Lung microvascular endothelial cell (primary cell): ENCODE measurements around the gene SOX13. TPM values are rescaled to one million over a fixed set of nuclear protein-coding genes. Genes with fewer than 3 reads are reported as not detected.

Experiments used
- DNase-seq, 2 donors: peaks; one replicate each; pipeline versions ENCODE4 v3.0.0 to v3.0.0-alpha.2; 2010; ENCODE audit warnings: low read depth in 2 of 2
- total RNA-seq: library from RNA; depleted of rRNA; stranded (reverse); fragments of >200 nt; gene quantifications from 2 replicates; pipeline ENCODE4 v1.2.1, GENCODE V29; 2014

SOX13 gene
- total RNA-seq, 1 donor from 2014 or later = 6.7 TPM

DNA sequence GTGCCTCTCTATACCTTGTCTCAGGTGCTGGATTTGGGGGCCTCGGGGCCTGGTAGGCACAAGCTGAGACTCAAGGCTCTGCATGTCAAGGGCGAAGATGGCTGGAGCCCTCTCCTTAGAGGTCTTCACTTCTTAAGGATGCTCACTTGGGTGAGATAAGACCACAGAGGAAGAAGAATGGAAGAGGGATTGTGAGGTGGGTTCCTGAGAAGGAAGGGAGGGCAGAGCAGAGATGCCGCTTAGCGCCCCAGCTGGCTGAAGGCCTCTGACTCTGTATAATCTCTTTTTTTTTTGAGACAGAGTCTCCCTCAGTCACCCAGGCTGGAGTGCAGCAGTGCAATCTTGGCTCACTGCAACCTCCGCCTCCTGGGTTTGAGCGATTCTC lies 32.2 kb downstream of the SOX13 start:
- DNase-seq = no peak

DNA sequence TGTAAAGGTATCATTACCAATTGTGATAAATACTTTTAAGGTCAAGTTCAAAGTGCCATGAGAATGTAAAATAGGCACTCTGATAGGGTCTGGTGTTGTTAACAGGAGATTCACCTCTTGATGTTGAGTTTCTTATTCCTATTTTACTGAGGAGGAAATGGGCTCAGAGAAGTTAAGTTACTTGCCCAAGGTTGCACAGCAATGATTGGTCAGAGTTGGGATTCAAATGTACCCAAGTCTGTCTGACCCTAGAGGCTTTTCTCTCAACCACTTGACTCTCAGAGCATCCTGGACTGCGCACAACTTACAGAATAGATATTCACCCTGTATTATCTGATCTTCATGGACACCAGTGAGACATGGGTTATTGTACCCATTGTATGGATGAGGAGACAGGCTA lies 33.9 kb downstream of the SOX13 start:
- DNase-seq = no peak

DNA sequence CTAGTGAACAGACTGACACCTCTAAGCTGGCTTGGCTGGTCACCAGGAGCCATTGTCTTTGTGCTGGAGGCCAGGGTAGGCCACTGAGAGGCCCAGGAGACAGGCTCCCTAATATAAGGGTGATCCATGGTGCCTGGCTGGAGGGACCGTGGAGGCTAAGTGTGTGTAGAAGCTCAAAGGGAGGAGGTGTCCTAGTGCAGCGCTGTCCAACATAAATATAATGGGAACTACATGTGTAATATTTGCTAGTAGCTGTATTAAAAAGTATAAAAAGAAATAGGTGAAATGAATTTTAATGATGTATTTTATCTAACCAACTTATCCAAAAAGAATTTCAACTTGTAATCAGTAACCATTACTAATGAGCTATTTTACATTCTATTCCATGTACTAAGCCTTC lies 35.0 kb downstream of the SOX13 start:
- no peak for DNase-seq

DNA sequence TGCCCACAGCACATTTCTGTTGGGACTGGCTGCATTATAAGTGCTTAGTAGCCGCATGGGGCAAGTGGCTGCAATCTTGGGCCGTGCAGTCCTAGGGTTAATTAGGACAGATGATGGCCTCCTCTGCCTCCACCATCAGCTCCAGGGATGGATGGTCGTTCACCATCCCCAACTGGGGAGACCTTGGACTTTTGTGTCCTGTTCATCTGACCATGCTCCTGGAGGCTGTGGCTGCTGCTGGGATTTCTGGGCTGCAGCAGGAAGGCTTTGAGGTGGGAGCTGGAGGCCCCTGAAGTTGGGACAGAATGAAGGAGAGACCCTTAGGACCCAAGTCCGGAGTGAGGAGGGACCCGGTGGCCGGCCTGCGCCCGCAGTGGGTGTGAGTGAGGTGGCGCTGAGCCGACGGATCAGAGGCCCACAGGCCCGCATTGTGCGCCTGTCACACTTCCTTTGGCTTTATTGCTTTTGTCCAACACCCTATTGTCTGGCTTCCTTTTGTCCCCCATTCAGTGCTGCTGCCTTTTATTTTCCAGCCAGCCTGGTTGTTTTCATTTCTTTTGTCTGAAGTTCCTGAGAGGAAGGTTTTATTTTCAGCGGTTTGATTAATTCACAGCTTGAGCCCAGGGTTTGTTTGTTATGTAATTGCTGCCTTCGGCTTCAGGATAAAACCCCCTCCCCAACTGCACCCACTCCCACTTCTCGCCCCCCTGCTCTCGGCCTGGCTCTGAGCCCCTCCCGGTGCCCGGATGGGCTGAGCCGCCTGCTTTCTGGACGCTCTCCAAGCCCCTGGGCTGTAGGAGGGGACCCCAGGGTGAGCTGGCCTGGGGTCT lies 35.6 kb downstream of the SOX13 start:
- DNase-seq = peak; percentile 61 to 93

DNA sequence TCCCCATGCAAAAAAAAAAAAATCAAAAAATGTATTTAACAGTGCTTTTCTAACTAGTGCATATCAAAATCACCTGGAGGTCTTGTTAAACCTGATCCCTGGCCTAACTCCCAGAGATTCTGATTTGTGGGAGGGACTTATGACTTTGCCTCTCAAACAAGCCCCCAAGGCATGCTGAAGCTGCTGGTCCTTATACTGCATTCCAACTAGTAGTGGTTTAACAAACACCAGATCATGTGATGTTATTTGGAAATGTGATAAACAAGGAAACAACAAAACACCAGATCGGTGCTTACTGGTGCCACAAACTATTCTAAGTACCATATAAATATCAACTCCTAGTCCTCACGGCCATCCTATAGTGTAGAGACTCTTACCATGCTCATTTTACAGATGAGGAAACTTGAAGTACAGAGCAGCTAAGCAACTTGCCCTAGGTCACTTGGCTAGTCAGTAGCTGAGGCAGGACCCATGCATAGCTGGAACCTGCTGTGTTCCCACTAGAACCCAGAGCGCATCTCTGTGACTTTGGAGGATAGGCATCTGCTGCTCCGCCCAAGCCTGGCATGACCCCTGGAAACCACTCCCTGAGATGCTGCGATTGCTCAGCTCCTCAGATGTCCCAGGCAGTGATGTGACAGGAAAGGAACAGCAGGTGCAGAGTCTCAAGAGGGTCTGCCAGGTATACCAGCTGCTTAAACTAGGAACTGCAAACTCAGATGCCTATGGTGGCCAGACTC lies 38.1 kb downstream of the SOX13 start:
- no peak for DNase-seq

DNA sequence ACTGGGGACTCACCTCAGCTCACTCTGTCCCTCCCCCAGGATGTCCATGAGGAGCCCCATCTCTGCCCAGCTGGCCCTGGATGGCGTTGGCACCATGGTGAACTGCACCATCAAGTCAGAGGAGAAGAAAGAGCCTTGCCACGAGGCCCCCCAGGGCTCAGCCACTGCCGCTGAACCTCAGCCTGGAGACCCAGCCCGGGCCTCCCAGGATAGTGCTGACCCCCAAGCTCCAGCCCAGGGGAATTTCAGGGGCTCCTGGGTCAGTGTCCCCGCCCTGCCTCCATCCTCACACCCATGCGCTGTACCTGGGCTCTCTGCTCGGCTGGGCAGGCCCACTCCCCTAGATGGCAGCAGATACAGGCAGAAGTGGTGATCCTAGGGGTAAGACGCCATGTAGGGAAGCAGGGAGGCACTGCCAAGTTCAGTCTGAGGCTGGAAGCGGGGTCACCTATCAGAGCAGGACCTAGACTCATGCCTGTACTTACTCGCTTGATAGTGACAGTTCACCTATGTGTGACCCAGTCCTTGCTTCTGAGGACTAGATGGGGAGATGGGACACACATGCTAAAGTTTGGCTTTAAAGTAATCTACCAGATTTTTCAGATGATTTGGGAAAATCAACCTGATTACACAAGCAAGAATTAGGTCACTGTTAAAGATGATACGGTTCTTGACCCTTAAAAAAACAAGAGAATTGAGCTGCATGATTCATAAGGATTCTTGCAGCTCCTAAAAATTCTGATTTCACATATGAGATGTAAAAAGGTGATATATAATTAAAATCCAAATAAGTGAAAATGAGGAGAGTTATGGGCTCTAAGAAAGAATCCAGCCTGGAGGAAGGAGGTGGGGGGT lies 40.2 kb downstream of the SOX13 start:
- no peak for DNase-seq

DNA sequence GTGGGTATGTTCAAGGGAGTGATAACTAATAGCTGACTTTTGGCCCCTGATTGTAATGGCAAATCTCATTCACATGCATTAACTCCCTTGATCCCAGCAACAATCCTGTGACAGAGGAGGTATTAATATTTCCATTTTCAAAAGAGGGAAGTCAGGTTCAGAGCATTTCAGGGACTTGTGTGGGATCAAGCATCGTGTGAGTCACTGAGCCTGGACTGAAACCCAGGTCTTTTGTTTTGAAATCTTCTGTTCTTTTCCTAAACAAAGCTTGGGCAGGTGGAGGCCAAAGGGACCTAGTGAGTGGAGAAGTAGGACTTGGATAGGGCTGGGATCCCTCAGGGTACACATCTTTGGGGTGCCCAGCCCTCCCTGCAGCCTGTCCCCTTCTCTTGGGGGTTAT lies 41.0 kb downstream of the SOX13 start:
- peak; percentile 26 to 52 for DNase-seq

DNA sequence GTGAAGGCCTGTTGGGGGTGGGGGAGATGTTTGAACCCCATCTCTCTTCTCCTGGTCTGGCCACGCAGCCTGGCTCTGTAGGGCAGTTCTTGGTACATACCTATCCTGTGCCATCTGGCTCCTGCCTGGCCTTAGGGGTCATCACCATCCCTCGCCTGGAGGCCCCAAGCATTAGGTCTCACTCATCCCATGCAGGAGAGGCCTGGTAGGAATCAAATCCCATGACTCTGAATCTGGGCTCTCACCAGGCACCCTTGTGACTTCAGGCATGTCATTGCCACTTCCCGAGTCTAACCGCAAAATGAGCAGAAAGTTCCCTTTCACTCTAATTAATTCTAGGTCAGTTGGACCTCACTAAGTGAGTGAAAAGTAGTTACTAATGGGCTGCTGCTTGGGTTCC lies 41.7 kb downstream of the SOX13 start:
- DNase-seq = no peak

DNA sequence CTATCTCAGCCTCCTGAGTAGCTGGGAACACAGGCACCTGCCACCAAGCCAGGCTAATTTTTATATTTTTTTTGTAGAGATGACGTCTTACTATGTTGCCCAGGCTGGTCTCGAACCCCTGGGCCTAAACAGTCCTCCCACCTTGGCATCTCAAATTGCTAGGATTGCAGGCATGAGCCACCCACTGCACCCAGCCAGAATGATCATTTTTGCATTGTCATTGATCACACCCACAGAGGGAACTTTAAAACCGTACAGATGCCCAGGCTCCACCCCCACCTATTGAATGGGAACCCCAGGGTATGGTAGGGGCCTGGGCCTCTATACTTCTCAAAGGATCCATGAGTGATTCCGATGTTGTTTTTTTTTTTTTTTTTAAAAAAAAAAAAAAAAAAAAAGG lies 42.2 kb downstream of the SOX13 start:
- no peak for DNase-seq

DNA sequence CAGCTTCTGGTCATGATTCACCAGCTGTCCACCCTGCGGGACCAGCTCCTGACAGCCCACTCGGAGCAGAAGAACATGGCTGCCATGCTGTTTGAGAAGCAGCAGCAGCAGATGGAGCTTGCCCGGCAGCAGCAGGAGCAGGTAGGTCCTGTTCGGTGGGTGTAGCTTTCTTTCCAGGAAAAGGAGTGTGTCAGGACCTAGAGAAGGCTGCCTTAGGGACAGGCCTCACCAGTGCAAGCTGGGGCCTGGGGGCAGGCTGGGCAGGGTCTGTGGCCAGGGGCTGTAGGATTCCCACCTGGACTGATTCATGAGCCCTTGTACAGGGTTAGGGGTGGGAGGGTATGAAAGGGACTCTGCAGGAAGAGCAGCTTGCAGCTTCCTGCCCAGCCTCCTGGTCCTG lies 43.6 kb downstream of the SOX13 start:
- DNase-seq = no peak

DNA sequence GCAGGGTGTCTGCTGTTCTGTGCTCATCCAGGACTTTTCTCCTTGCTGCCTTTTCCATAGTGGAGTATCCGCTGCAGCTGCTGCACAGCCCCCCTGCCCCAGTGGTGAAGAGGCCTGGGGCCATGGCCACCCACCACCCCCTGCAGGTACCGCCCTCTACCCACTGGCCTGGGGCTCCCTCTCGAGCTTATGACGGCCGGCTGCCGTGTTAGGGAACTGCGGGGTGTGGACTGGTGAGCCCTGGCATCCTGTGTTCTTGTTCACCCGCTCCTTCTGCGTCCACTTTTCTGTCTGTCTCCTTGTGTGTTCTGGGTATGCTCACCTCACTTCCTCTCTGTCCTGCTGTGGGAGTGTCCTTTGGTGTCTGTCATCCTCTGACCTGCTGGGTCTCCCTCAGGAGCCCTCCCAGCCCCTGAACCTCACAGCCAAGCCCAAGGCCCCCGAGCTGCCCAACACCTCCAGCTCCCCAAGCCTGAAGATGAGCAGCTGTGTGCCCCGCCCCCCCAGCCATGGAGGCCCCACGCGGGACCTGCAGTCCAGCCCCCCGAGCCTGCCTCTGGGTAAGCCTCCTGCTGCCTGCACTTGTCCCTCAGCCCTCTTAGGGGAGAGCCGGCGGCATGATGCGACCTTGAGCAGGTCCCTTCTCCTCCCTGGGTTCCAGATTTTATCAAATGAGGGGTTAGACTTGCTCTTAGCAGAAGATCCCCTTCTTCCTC lies 49.1 kb downstream of the SOX13 start:
- no peak for DNase-seq

DNA sequence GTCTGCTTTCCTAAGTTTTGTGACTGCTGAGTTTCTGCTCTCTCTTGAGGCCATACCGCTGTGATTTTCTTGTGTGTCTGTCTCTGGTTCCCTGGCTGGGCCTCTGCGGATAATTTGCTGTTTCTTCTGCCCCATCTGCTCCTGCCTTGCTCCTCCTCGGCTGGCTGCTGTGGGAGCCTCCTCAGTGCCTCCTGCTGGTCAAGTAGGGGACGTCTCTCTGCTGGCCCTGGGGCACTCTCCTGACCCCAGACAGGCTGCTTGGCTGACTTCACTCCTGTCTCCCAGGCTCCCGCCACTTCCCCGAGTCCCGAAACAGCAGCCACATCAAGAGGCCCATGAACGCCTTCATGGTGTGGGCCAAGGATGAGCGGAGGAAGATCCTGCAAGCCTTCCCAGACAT lies 50.5 kb downstream of the SOX13 start:
- DNase-seq = peak in 1 of 2 donors; percentile 45

DNA sequence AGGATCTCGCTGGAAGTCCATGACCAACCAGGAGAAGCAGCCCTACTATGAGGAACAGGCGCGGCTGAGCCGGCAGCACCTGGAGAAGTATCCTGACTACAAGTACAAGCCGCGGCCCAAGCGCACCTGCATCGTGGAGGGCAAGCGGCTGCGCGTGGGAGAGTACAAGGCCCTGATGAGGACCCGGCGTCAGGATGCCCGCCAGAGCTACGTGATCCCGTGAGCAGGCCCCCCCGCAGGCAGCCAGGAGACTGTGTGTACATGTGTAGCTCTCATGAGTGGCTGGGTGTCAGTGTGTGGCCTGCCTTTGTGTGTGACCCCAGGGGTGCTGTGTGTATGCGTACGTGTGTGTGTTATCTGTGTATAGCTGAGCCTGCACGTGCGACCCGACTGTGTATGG lies 51.7 kb downstream of the SOX13 start:
- DNase-seq = no peak

DNA sequence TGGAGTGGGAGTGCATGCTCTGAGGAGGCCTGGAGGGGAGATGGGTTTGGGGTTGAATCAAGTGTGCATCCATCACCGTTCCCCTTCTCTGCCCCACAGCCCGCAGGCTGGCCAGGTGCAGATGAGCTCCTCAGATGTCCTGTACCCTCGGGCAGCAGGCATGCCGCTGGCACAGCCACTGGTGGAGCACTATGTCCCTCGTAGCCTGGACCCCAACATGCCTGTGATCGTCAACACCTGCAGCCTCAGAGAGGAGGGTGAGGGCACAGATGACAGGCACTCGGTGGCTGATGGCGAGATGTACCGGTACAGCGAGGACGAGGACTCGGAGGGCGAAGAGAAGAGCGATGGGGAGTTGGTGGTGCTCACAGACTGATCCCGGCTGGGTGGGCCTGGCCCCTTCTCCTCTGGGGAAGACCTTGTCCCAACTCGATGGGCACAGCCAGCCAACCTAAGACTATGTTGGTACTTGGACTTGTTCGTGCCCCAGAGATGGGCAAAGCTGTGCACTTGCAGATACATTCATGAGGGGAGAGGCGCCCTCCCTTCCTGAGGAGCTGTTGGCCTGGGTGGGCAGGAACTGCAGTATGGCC lies 52.9 kb downstream of the SOX13 start:
- no peak for DNase-seq

DNA sequence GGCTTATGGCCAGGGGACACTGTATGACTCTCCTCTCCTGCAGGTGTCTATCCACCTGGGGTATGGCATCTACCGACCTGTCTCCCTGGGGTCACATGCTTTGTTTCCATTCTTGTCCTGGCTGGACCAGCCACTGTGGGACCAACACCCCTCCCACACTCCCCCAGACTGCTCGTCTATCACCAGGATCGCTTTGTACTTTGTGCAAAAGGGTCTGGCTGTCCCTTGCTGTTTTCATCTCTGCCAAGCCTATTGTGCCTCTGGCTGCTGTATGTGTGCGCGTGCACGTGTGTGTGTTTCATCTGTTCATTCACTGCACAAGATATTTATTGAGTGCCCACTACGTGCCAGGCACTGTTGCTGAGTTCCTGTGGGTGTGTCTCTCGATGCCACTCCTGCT lies 53.5 kb downstream of the SOX13 start:
- no peak for DNase-seq

DNA sequence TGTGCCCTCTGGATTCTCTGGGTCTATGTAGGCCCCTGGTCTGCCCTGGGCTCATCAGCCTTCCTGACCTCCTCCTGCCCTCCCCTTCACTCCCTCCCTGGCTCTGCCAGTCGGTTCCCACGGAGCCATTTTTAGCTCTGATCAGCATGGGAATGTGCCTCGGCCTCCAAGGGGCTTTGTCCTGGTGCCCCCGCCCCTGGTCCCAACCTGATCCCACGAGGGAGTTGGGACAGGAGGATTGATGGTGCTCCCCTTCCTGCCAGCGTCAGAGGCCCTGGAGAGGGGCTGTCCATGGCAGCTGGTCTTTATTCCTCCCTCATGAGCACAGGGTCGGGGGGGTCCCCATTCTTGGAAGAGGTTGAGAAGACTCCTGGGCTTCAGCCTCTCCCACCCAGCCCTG lies 54.0 kb downstream of the SOX13 start:
- no peak for DNase-seq

DNA sequence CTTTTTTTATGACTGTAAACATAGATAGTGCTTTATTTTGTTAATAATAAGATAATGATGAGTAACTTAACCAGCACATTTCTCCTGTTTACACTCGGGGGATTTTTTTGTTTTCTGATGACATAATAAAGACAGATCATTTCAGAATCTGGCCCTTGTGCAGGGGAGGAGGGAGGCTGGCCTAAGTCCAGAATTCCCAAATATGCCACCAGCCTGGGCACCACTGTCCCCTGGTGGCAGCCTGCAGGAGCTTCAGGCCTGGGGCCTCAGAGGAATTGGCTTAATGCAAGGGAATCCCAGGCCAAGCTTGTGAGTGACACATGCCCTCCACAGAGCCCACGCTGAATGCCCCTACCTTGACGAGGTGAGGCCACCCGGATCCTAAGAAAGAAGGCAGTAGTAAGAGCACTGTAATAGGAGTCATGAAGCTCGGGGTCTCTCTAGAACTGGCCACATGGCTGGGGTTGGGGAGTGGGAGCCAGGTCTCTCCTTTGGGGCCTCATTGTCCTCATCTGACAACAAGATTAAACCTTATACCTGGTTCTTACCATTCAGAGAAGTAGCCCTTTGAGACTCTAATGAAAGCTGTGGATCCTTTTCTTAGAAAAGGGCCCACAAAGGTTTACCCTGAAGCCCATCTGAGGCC lies 54.8 kb downstream of the SOX13 start:
- peak; percentile 87 to 88 for DNase-seq

DNA sequence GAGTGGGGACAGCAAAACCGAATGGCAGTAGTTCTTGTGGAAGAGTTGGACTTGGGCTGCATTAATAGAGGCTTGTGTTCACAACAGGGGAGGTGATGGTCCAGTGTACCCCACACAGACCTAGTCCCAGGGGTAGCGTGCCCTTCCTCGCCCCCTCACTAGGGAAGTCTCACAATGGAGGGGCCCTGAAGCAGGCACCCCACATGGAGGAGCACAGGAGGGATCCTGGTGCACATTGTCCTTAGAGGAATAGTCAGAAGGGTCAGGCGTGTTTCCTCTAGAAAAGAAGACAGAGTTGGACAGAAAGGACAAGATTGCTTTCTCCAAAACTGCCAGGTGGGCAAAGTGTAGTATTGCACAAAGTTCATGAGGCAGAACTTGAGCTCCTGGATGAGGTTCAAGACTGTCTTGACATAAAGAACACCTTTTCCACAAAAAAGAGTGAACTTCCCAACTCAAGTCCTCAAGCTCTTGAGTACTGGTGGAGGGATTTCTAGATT lies 55.6 kb downstream of the SOX13 start:
- no peak for DNase-seq

DNA sequence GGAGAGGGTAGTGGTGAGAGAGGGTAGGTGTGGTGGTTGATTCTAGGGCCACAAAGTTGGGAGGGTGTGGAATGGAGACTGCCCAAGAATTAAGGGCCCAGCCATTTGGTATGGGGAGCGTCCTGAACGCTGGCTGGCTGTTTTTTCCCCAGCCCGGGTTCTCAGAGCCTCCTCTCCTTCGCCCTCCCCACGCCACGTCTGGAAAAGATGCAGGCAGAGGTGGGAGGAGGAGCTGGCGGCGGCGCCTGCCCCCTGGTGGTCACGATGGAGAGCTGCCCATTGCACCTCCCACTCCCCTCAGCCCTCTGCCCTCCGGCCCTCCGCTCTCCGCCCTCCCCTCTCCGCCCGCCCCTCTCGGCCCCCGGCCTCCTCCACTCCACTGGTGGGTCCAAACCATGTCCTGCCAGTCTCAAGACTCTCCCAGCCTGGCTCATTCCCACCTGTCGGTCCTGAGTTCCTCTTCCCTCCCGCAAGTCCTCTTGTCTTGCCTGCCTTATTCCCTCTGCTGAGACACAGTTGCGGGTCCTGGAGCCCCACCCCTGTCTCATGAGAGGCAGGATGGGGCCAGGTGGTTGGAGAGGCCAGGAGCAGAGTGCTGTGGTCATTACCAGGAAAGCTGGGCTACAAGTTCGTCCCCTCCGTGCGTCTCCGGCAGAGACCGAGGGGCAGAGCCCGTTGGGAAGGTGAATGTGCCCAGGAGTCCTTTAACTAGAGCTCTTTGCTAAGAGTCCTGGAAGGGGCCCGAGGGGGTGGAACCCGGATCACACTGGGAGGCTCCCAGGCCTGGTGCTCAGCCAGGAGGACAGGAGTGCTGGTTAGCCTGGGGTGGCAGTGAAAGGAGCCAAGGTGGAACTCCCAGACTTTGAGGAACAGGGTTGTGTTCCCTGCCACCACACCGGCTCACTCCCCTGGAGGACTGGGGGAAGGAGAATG lies 56.3 kb downstream of the SOX13 start:
- peak; percentile 74 for DNase-seq
